ENCODE data around the gene ZAP70.

ZAP70 gene

GRCh38 chr2:97735161-97735561 is 21.8 kb downstream of the ZAP70 start:
- no peak for DNase-seq

DNA sequence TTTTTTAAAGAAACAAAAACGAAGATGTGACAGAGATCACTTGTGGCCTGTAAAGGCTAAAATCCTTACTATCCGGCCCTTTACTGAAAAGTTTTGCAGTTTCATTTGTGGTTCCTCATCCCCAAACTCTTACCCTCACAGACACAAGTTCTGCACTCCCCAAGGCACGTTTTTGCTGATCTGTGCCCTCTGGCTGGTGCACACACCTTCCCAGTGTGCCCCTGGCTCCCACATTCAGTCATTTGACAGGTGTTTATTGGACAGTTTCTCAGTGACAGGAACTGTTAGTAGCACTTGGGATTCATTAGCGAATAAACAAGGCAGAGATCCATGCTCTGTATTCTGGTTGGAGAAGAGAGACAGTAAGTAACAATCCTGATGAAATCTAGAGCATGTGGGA is 22.8 kb downstream of the ZAP70 start:
- DNase-seq = no peak

- DNase-seq = no peak
Measured at GRCh38 chr2:97736608-97737330, 23.4 kb downstream of the ZAP70 start.

DNA sequence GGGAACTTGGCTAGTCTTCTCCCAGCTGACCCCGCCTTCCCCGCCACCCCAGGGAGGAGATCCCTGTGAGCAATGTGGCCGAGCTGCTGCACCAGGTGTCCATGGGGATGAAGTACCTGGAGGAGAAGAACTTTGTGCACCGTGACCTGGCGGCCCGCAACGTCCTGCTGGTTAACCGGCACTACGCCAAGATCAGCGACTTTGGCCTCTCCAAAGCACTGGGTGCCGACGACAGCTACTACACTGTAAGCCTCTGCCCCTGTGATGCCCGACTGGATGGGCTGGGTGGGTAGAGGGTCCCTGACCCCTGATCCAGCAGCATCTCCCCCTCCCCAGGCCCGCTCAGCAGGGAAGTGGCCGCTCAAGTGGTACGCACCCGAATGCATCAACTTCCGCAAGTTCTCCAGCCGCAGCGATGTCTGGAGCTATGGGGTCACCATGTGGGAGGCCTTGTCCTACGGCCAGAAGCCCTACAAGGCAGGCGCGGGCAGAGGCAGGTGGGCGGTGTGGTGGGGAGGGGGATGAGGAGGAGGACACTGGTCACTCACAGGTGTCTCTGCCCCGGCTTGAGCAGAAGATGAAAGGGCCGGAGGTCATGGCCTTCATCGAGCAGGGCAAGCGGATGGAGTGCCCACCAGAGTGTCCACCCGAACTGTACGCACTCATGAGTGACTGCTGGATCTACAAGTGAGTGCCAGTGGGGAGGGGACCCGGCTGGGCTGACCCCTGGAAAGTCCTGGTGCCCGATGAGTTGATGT is 24.2 kb downstream of the ZAP70 start:
- no peak for DNase-seq

DNA sequence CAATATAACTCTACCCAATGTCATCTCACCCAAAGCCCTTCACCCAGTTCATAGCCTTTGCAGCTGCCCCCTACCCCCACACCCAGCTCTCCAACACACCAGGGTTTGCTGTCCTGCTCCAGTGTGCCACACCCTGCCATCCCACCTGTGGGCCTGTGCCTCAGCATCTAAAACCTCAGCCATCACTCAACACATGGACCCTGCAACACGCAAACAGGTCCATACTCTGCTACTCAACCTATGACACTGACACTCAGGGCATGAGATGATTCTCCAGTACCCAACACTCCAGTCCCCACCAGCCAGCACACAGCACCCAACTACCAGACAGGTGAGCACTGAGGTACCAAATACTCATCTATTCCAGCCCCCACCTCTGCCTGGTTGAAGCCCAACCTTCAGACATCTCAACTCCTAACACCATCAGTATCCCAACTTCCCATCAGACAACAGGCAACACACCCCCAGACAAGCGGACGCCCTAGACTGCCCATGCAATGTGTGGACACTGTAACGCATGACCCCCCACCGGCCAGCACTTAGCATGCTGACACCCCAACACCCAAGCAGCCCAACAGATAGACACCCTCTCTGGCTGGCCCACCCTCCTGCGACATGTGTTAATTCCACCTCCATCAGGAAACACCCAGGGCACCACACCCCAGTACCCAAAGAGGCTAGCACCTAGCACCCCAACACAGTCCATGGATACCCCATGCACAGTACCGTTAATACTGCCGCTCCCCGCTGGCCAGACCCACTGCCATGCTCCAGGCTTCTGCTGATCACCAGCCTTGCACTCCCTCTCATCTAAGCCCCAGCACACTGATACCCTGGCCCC is 25.0 kb downstream of the ZAP70 start:
- DNase-seq = no peak

DNA sequence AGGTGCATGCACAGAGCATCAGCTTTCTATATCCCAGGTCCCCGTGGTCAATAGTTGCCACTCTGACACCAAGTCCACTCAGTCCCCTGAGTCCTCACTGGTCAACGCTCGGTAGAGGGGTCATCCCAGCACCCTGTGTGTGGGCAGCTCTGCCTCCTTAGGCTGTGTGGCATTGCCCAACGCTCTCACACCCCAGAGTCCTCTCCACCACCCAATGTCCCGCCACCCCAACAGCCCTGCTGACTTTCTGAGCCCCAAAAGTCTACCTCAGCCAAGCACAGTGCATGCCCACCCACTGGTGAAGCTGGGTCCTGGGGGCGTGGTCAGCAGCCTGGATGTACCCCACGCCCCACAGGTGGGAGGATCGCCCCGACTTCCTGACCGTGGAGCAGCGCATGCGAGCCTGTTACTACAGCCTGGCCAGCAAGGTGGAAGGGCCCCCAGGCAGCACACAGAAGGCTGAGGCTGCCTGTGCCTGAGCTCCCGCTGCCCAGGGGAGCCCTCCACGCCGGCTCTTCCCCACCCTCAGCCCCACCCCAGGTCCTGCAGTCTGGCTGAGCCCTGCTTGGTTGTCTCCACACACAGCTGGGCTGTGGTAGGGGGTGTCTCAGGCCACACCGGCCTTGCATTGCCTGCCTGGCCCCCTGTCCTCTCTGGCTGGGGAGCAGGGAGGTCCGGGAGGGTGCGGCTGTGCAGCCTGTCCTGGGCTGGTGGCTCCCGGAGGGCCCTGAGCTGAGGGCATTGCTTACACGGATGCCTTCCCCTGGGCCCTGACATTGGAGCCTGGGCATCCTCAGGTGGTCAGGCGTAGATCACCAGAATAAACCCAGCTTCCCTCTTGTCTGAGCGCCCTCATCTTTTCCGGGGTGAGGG is 25.9 kb downstream of the ZAP70 start:
- DNase-seq = no peak

GRCh38 chr2:97739893-97740245 is 26.5 kb downstream of the ZAP70 start:
- no peak for DNase-seq

DNA sequence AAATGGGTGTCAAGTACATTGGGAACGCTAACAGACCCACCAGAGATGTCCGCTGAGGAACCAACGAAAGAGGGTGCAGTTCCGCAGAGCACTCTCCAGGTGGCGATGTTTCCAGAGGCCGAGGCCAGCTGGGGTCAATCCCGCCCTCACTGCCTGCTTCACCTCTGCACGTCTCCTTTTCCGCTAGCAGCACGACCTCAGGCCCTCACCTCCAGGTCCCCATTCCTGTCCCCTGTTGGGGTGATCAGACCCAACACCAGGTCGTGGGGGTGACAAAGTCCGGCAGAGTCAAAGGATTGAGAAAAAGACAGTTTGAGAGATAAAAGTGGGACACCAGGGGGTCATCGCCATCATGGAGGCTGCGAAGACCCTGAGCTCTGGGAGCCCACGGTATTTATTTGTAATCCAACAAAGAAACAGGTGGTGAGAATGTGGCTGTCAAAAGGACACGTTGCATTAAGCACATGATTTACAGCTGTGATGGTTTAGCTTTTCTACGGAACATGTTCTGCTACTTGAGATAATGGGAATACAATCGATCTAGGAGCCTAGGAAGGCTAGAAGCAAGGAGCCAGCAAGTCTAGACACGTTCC is 27.3 kb downstream of the ZAP70 start:
- DNase-seq = peak; percentile 67

DNA sequence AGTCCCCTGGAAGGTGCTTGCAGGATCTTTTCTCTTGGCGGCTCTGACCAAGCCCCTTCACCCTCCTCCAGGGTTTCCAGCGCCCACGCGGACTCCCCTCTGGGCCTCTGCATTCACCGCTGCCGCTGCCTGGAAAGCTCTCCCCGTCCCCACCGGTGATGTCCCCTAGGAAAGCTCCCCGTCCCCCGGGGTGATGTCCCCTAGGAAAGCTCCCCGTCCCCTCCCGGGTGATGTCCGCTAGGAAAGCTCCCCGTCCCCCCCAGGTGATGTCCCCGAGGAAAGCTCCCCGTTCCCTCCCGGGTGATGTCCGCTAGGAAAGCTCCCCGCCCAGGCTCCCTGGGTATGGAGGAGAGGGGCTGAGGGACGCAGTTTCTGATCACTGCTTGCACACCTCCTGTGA is 27.9 kb downstream of the ZAP70 start:
- no peak for DNase-seq

DNA sequence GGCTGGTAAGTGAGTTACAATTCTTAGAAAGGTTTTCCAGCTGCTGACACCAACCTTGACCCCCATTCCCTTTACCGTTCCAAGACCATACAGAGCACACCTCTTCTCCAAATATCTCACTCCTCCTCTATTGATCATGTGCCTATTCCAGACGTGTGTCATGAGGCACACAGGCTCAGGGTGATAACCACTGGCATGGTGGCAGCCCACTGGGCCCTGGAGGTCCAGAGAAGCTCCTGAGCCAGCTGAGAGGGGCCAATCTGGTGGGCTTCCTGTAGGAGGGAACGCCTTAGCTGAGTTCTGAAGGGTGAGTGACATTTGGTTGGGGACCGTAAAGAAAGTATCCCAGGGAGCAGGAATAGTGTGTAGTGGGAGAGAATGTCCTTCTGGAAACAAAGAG is 28.3 kb downstream of the ZAP70 start:
- no peak for DNase-seq

DNA sequence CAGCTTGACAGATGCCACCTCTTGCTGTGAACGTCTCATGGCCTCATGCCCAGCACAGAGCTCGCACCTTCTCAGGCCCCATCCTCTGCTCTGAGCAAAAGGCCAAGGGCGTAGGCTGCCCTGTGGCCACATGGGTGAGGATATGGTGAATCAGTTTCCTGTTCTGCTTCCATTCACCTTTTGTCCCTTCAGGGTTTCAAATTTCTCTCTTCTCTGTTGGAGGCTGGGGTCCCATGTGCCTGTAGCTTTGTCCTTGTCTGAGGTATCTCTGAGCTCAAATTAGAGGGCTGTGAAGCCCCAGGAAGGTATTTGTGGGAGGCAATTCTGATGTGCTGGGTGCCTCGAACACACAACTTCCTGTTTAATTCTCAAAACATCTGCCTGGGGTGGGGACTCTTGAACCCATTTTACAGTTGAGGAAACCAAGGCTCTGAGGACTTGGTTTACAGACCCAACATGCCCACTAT is 29.0 kb downstream of the ZAP70 start:
- no peak for DNase-seq

DNA sequence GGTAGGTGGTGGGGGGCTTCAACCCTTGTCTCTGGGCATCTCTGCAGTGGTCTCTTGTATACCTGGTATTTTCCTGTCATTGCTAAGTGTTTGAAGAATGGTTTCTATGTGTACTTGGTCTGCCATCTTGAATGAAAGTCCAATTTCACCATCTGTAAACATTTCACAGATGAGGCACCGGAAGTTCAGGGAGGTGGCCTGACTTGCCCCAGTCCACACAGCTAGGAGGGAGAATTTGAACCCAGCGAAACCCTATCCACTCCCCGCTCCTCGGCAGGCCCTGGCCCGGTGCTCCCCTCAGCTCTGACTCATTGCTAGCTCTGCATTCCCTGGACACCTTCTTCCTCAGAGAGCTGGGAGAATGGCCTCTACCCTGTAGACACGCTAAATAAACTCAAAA is 30.5 kb downstream of the ZAP70 start:
- no peak for DNase-seq

DNA sequence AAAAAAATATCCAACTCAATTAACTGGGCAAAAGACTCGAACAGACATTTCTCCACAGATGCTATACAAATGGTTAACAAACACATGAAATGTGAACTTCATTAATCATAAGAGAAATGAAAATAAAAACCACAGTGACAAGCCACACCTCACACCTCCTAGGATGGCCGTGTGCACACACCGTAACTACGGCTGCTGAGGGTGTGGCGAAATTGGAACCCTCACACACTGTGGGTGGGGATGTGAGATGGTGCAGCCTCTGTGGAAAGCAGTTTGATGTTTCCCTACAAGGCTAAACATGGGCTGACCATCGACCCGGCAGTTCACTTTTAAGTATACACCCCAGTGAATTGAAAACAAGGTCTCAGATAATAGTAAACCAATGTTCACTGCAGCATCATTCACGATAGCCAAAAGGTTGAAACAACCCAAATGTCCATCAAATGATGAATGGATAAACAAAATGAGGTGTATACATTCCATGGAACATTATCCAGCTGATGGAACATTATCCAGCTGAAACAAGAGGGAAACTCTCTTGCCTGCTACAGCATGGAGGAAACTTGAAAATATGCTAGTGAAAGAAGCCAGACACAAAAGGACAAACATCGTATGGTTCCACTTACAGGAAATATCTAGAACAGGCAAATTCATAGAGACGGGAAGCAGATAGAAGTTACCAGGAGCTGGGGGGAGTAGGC is 32.2 kb downstream of the ZAP70 start:
- DNase-seq = no peak

GRCh38 chr2:97747285-97747684 is 33.9 kb downstream of the ZAP70 start:
- DNase-seq = no peak

- no peak for DNase-seq
Measured at GRCh38 chr2:97747716-97748115, 34.3 kb downstream of the ZAP70 start.

DNA sequence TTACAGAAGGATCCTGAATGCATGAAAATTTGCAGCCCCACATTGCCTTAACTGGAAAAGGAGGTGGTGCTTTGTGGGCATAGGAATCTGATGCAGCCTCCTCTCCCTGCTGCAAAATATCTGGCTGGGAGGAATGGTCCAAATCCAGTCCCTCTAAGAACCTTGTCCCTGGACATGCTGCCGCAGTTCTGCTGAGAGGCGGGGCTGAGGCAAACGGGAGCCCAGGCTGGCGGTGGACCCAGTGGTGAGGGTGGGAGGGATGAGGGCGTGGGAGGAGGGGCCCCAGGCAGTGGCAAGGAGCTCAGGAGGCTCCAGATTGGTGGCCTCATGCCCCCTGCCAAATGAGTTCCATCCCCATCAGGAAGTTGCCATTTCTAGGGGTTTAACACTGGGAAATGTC is 36.2 kb downstream of the ZAP70 start:
- no peak for DNase-seq

GRCh38 chr2:97750017-97750416 is 36.6 kb downstream of the ZAP70 start:
- DNase-seq = no peak

DNA sequence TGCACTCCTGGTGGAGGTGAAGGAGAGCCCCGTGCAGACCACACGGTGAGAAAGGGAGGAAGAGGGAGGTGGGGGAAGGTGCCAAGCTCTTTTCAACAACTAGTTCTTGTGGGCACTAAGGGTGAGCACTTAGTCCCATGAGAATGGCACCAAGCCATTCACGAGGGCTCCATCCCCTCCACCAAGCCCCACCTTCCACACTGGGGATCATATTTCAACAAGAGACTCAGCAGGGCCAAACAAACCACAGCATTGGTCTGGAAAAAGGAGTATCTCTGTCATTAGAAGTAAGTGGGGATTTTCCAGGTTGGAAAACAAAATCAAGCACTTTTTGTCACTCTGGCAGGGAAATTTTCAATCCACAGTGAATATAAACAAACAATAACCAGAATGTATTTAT is 38.4 kb downstream of the ZAP70 start:
- peak; percentile 57 for DNase-seq

- no peak for DNase-seq
Measured at GRCh38 chr2:97752342-97753334, 39.3 kb downstream of the ZAP70 start.

DNA sequence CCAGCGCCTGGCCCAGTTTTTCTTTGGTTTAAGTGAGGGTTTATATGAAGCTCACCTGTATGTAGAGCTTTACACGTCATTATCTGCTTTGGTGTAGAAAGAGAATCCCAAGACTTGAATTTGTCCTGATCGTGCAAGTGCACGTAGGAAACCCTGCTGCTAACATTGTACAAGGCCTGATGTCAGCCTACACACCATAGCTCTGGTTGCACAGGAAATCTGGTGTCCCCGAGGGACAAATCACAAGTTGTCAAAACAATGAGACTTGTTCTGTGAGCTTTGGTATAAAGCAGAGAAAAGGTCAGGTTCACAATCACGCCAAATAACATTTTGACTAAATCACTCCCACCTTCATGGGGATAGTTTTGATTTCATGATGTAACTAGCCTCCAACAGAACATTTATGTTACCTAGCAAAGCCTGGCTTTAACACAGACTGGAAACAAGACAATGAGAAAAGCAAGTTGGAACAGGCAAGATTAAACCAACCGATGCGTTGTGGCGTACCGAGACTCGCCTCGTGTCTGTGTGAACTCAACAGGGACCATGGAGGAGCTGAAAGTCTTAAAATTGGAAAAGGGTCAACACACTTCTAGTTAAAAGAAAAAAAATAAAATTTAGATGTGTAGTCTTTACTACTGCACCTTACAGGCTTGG is 41.4 kb downstream of the ZAP70 start:
- DNase-seq = peak; percentile 6
